ENCODE measurements around the gene PLD2. TPM values are rescaled to one million over a fixed set of nuclear protein-coding genes. Genes with fewer than 3 reads are reported as not detected.
A peak's percentile ranks its signal among the peaks of the same experiment; 100 is the strongest.

PLD2 gene
- total RNA-seq, 1 donor from 2014 or later = 58.7 TPM

- TF ChIP-seq CTCF (conservative IDR thresholded peaks at IDR 0.05) = no peak
- Mint-ChIP-seq H3K36me3 (peaks cover 14% of the 10 kb centered on the region), H3K27ac (peak overlapping the region; percentile 65), H3K27me3 (no peaks in the 10 kb centered on the region), H3K9me3 (no peaks in the 10 kb centered on the region), H3K4me1 (ENCODE audit: unreplicated experiment) (peaks cover 13% of the 10 kb centered on the region), H3K4me3 (peak overlapping the region; percentile 90)
- DNase-seq (ENCODE audit: extremely low spot score, unreplicated experiment) = no peak
Measured at GRCh38 chr17:4807605-4808377, 839 bp downstream of the PLD2 start.

GRCh38 chr17:4808378-4808767 is 1.4 kb downstream of the PLD2 start:
- H3K4me1 Mint-ChIP-seq (ENCODE audit: unreplicated experiment) = peaks cover 13% of the 10 kb centered on the region
- H3K4me3 Mint-ChIP-seq = peak overlapping the region; percentile 90
- DNase-seq (ENCODE audit: extremely low spot score, unreplicated experiment) = no peak
- H3K36me3 Mint-ChIP-seq = peaks cover 14% of the 10 kb centered on the region
- peak overlapping the region; percentile 65 for H3K27ac Mint-ChIP-seq
- no peaks in the 10 kb centered on the region for H3K9me3 Mint-ChIP-seq
- no peak for TF ChIP-seq CTCF (conservative IDR thresholded peaks at IDR 0.05)
- no peaks in the 10 kb centered on the region for H3K27me3 Mint-ChIP-seq

- Mint-ChIP-seq H3K27ac (peak overlapping the region; percentile 29), H3K4me1 (ENCODE audit: unreplicated experiment) (peaks cover 13% of the 10 kb centered on the region), H3K27me3 (no peaks in the 10 kb centered on the region), H3K4me3 (peak overlapping the region; percentile 52), H3K36me3 (peaks cover 20% of the 10 kb centered on the region), H3K9me3 (no peaks in the 10 kb centered on the region)
- TF ChIP-seq CTCF (conservative IDR thresholded peaks at IDR 0.05) = no peak
- no peak for DNase-seq (ENCODE audit: extremely low spot score, unreplicated experiment)
Measured at GRCh38 chr17:4810696-4811290, 3.8 kb downstream of the PLD2 start.

- Mint-ChIP-seq H3K36me3 (peaks cover 20% of the 10 kb centered on the region), H3K9me3 (no peaks in the 10 kb centered on the region), H3K4me3 (no peak overlapping the region), H3K4me1 (ENCODE audit: unreplicated experiment) (peaks cover 13% of the 10 kb centered on the region), H3K27ac (peak overlapping the region; percentile 16), H3K27me3 (no peaks in the 10 kb centered on the region)
- no peak for TF ChIP-seq CTCF (conservative IDR thresholded peaks at IDR 0.05)
- DNase-seq (ENCODE audit: extremely low spot score, unreplicated experiment) = no peak
Measured at GRCh38 chr17:4811471-4811870, 4.5 kb downstream of the PLD2 start.

- no peak overlapping the region for H3K4me3 Mint-ChIP-seq
- H3K4me1 Mint-ChIP-seq (ENCODE audit: unreplicated experiment) = peaks cover 11% of the 10 kb centered on the region
- no peaks in the 10 kb centered on the region for H3K27me3 Mint-ChIP-seq
- H3K36me3 Mint-ChIP-seq = peaks cover 20% of the 10 kb centered on the region
- DNase-seq (ENCODE audit: extremely low spot score, unreplicated experiment) = no peak
- no peaks in the 10 kb centered on the region for H3K9me3 Mint-ChIP-seq
- no peak overlapping the region for H3K27ac Mint-ChIP-seq
- TF ChIP-seq CTCF (conservative IDR thresholded peaks at IDR 0.05) = no peak
Measured at GRCh38 chr17:4812690-4813089, 5.7 kb downstream of the PLD2 start.
